HCT116 (cell line): Measurements from ENCODE around the gene CCHCR1. TPM values are rescaled to one million over a fixed set of nuclear protein-coding genes. Genes with fewer than 3 reads are reported as not detected.
A peak's percentile ranks its signal among the peaks of the same experiment; 100 is the strongest.

Experiments used
- ATF3 ChIP-seq: IDR thresholded peaks from 2 replicates; pipeline ENCODE4 v1.6.1; 2012
- CBX3 ChIP-seq: IDR thresholded peaks from 2 replicates; pipeline ENCODE4 v1.6.1; 2012; ENCODE audit warnings: low read depth
- ELF1 ChIP-seq: IDR thresholded peaks from 2 replicates; pipeline ENCODE4 v1.6.1; 2012; ENCODE audit warnings: low read depth, borderline replicate concordance
- SP1 ChIP-seq: IDR thresholded peaks from 2 replicates; pipeline ENCODE4 v1.6.1; 2012; ENCODE audit warnings: low read depth
- TCF7L2 ChIP-seq: IDR thresholded peaks from 2 replicates; pipeline ENCODE4 v1.7.0; 2011; ENCODE audit warnings: borderline replicate concordance, inconsistent platforms; ENCODE audit not compliant: insufficient read depth, insufficient read length; ENCODE audit errors: extremely low read depth
- YY1 ChIP-seq: IDR thresholded peaks from 2 replicates; pipeline ENCODE4 v1.6.1; 2011; ENCODE audit warnings: low read length, low read depth, moderate library complexity, mild to moderate bottlenecking; ENCODE audit not compliant: insufficient replicate concordance; ENCODE audit errors: extremely low read depth
- total RNA-seq: library from RNA; stranded (reverse); gene quantifications from one replicate; pipeline ENCODE4 v1.2.1, GENCODE V29; 2021; ENCODE audit not compliant: unreplicated experiment
- TF ChIP-seq, protein P1 (sequence below): IDR thresholded peaks from 2 replicates; pipeline ENCODE4 v1.6.1; 2012
- TF ChIP-seq, protein P2 (sequence below), 3 experiments: fragments of 200-600 bp in 1 of 3; sonication (generic) in 1 of 3; IDR thresholded peaks in 2 of 3; conservative IDR thresholded peaks in 1 of 3; 2 replicates each; pipeline ENCODE4 v1.5.1; 2012 to 2017; ENCODE audit warnings: low read depth in 2 of 3, low read length in 2 of 3, antibody characterized with exemption in 1 of 3, borderline replicate concordance in 1 of 3, control low read depth in 1 of 3, mild to moderate bottlenecking in 1 of 3, mixed read lengths in 1 of 3, mixed run types in 1 of 3, moderate library complexity in 1 of 3; ENCODE audit not compliant: insufficient read depth in 1 of 3

Gene CCHCR1
- total RNA-seq, 1 experiment from 2014 or later: 40.7 TPM

- TF ChIP-seq ELF1 (no peak), TCF7L2 (no peak), ATF3 (no peak), YY1 (no peak), SP1 (peak; percentile 70), CBX3 (peak; percentile 12; the same call in 1 of the 2 replicates)
- TF ChIP-seq, protein P1, sequence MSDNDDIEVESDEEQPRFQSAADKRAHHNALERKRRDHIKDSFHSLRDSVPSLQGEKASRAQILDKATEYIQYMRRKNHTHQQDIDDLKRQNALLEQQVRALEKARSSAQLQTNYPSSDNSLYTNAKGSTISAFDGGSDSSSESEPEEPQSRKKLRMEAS: peak; percentile 67
- TF ChIP-seq, protein P2, sequence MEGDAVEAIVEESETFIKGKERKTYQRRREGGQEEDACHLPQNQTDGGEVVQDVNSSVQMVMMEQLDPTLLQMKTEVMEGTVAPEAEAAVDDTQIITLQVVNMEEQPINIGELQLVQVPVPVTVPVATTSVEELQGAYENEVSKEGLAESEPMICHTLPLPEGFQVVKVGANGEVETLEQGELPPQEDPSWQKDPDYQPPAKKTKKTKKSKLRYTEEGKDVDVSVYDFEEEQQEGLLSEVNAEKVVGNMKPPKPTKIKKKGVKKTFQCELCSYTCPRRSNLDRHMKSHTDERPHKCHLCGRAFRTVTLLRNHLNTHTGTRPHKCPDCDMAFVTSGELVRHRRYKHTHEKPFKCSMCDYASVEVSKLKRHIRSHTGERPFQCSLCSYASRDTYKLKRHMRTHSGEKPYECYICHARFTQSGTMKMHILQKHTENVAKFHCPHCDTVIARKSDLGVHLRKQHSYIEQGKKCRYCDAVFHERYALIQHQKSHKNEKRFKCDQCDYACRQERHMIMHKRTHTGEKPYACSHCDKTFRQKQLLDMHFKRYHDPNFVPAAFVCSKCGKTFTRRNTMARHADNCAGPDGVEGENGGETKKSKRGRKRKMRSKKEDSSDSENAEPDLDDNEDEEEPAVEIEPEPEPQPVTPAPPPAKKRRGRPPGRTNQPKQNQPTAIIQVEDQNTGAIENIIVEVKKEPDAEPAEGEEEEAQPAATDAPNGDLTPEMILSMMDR (IDR thresholded peaks at IDR 0.05 in 2 of 3, conservative IDR thresholded peaks at IDR 0.05 in 1 of 3; ENCODE audit: borderline replicate concordance in 1 of 3, insufficient read depth in 1 of 3, low read depth in 2 of 3, low read length in 2 of 3): no peak
- TF ChIP-seq, all 23 proteins: peak for 7
Measured at GRCh38 chr6:31203345-31203979, 45.9 kb upstream of the CCHCR1 start (continued).
